Stimulated activated CD4-positive, alpha-beta T cell treated with anti-CD3 and anti-CD28 coated beads, Interleukin-15, amount 100 ng/mL, for 1 hour (primary cell): ENCODE measurements around the gene C9orf85.
A peak's percentile ranks its signal among the peaks of the same experiment; 100 is the strongest.
"Not testable (repeated sequence)": the region's sequence is repeated elsewhere in the genome, so short reads cannot be mapped to it uniquely, and the experiment has no call there.

Source experiments
- DNase-seq, 2 donors: peaks; one replicate each; pipeline ENCODE4 v3.0.0-alpha.2; 2020; ENCODE audit warnings: low read depth in 1 of 2, low spot score in 1 of 2

C9orf85 gene, protein sequence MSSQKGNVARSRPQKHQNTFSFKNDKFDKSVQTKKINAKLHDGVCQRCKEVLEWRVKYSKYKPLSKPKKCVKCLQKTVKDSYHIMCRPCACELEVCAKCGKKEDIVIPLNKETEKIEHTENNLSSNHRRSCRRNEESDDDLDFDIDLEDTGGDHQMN

GRCh38 chr9:71911061-71911907 is at the start of gene C9orf85, which contains the start of gene ABHD17B:
Gene C9orf85 (plus strand): TSS chr9:71911639. CDS start chr9:71911735, 96 bp downstream.
Gene ABHD17B (minus strand): TSS chr9:71911193. CDS start chr9:71875080, 36,113 bp downstream.
- DNase-seq: peak; percentile 87 to 92

GRCh38 chr9:71863631-71864030 is 47.8 kb upstream of the C9orf85 start:
- DNase-seq: no peak

DNA sequence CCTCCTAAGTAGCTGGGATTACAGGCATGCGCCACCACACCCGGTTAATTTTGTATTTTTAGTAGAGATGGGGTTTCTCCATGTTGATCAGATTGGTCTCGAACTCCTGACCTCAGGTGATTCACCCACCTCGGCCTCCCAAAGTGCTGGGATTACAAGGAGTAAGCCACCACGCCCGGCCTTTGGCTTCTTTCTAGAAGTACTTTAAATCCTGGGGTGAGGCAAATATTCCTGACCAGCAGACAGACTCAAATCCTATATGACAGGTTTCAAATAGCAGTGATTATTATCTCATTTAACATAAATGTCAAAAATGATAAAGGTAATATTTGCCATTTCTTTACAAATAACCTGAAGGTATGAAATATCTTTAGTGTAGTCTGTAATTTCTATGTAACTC is 36.1 kb upstream of the C9orf85 start:
- no peak for DNase-seq

DNA sequence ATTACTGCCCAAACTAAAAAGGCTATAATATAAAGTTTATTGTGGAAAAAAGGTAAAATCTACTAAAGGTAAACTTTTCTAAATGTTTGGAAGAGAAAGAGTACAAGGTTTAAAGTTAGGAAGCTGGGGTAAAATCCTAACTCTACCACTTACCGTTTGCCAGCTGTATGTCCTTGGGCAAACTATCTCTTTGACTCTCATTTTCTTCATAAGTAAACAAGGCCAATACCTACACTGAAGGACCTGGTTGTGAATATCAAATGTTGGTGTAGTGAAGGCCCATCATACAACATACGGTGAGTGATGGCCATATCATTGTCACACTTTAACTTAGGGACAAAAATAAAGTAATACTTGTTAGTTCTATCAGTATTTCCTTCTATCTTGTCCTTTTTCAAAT is 35.3 kb upstream of the C9orf85 start:
- DNase-seq: no peak

DNA sequence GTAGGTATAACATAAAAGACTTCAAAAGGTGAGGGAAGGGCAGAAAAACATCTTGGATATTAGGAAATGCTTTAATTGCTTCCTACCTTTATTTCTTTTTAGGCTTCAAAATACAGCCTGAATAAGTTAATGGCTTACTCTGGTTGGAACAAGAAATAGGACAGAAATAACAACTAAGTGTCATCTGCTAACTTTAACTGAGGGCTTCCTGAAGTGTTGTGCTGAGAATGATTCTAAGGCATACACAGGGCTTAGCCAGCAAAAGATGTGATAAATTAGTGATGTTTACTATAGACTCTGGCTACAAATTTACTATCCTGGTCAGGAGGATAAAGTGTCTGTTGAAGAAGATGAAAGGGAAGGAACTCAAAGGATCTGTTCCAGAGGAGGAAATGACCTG is 34.6 kb upstream of the C9orf85 start:
- DNase-seq: no peak

DNA sequence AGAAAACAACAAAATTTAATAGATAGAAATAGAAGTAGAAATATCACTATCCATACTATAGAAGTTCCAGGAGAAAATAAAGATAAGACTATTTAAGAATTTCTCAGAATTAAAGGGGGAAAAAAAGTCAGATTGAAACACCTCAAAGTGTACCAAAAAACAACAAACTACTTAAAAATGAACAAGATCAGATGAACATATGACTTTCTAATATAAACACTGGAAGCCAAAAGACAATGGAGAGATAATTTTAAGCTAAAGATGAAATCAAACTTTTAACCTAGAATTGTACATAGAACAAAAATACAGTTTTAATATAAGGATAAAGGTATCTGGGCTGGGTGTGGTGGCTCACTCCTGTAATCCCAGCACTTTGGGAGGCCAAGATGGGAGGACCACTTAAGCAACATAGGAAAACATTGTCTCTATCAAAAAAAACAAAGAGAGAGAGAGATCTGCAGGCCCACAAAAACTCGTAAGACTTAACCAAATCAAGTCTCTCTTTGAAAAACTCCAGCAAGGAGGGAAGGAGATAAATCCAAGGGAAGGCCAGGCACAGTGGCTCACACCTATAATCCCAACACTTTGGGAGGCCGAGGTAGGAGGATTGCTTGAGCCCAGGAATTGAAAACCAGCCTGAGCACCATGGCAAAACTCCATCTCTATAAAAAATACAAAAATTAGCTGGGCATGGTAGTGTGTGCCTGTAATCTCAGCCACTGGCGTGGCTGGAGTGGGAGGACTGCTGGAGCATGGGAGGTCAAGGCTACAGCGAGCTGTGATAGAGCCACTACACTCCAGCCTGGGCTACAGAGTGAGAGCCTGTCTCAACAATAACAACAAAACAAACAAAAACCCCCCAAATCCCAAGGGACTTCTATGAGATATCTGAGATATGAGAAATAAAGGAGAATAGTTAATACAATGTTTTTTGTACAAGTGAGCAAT is 32.8 kb upstream of the C9orf85 start:
- no peak for DNase-seq

GRCh38 chr9:71879644-71880174 is 31.7 kb upstream of the C9orf85 start:
- no peak for DNase-seq

GRCh38 chr9:71884005-71884404 is 27.4 kb upstream of the C9orf85 start:
- no peak for DNase-seq

GRCh38 chr9:71885467-71885866 is 26.0 kb upstream of the C9orf85 start:
- no peak for DNase-seq

DNA sequence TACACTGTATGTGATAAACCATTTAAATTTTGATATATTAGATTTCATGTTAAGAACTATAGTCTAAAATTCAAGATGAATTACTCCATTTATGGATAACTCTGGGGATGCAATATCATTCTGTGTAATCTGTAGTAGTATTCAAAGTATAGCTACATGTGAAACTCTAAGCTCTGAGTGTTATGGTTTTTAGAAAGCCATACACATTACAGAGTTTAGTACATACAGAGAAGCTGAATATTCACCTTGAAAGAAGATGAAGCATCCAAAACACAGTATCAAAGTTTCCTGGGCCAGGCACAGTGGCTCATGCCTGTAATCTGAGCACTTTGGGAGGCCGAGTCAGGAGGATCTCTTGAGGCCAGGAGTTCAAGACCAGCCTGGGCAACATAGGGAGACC is 25.4 kb upstream of the C9orf85 start:
- no peak for DNase-seq

- DNase-seq: no peak
Measured at GRCh38 chr9:71886541-71886940, 24.9 kb upstream of the C9orf85 start.

GRCh38 chr9:71887362-71887761 is 24.1 kb upstream of the C9orf85 start:
- no peak for DNase-seq

DNA sequence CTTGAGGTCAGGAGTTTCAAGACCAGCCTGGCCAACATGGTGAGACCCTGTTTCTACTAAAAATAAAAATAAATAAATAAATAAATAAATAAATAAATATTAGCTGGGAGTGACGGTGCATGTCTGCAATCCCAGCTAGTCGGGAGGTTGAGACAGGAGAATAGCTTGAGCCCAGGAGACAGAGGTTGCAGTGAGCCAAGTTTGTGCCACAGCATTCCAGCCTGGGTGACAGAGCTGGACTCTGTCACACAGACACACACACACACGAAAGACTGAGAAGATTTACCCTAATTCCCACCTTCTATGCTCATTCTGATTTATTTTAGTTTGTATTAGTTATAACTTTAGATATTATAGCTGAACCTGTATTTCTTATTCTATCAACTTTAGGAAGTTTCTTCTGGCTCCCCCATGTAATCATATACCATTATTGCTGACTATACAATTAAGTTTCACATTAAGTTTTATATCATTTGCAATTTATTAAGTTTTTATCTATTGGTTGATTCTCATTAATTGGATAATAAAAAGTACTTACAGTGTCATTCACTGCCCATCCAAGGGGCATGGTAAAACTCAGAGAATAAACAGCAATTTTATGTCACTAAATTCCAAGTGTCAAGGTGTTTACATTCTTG is 21.3 kb upstream of the C9orf85 start:
- no peak for DNase-seq

DNA sequence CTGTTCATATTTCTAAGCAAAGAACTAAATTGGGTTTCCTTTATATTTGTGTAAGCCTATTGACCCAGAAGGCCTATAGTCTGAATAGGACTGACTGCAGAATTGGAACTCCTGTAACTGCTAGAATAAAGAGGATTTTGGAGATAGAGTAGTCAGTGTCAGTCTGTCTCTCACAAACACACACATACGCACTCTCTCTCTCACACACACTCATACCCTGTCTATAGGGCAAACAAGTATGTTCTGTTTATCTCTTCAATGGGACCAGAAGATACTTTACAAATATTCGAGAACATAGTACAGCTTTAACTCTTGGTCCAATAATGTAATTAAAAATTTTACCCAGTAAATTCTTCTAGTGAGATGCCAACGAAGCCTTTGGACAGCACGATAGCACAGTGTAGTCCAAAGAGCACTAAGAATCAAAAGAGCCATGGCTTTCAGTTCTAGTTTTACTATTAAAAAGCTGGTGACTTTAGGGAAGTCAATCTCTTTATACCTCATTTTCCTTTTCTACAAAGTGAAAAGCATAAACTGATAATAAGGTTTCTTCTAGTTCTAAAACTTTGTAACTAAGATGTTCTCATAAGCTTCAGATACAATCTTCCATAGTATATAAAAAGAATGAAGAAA is 19.8 kb upstream of the C9orf85 start:
- DNase-seq: no peak

GRCh38 chr9:71895117-71895516 is 16.3 kb upstream of the C9orf85 start:
- DNase-seq: no peak

- no peak for DNase-seq
Measured at GRCh38 chr9:71895955-71896354, 15.5 kb upstream of the C9orf85 start.

DNA sequence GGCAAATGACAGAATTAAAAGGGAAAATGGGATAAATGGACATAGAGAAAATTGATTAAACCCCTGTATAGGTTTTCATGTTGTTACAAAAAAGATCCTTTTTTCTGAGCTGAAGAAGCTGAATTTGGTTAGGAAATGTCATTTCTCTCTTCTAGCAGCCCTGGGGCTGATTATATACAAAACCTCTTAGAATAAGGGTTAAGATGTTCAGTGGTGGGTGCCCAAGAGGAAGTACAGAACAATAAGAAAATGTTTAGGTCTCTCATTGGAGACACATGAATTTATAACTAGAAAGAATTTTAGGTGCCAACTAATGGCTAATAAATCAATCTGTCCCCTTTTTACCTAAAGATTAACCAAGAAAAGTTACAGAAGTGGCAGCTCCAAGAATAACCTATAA is 14.7 kb upstream of the C9orf85 start:
- no peak for DNase-seq

DNA sequence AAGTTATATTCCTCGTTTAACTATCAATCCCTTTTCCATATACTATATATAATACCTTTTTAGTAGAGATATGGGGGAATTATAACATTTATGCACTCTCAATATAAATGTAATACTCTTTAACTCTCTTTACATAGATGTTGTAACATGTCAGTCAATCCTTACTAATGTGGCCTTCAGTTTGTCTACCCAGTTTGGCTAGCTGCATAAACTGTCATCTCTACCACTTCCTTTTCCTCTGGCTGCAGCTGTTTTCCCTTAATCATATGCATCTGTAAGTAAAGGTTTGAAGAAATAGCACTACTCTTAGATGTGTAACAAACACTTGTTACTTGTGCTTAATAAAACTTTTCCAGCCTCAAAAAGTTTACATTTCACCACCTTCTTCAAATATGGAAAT is 13.9 kb upstream of the C9orf85 start:
- DNase-seq: no peak

- DNase-seq: not testable (repeated sequence)
Measured at GRCh38 chr9:71898756-71899155, 12.7 kb upstream of the C9orf85 start.
